Measurements from ENCODE around the gene PISD. TPM values are rescaled to one million over a fixed set of nuclear protein-coding genes. Genes with fewer than 3 reads are reported as not detected.
A peak's percentile ranks its signal among the peaks of the same experiment; 100 is the strongest.
"Not testable (repeated sequence)": the region's sequence is repeated elsewhere in the genome, so short reads cannot be mapped to it uniquely, and the experiment has no call there.

Gene PISD
- total RNA-seq, 2 donors from 2014 or later: 36.8 to 41.9 TPM

GRCh38 chr22:31662668-31663037, 638 bp upstream of the PISD start:
- Mint-ChIP-seq H3K36me3 (peaks cover 6 to 14% of the 10 kb centered on the region in 2 donors), H3K27ac (peak overlapping the region; percentile 98 to 99), H3K9me3 (no peaks in the 10 kb centered on the region)
- DNase-seq (ENCODE audit: low spot score in 2 of 2): no peak
- ATAC-seq: no peak

DNA sequence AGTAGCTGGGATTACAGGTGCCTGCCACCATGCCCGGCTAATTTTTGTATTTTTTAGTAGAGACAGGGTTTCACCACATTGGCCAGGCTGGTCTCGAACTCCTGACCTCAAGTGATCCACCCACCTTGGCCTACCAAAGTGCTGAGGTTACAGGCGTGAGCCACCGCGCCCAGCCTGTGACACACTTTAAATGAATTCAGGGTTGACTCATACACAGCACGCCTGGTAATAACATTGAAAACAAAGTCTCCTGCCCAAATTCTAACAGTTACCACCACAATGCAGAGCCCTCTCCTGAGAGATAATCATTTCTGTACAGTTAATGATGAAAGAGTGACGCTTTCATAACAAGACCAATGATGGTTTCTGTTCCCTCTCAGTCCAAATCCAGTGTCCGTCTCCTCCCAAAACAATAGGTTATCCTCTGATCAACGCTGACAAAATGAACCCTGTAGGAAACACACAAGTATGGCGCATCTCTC, 1.1 kb downstream of the PISD start:
- not testable (repeated sequence) for H3K9me3 Mint-ChIP-seq
- Mint-ChIP-seq H3K36me3 (peaks cover 6 to 14% of the 10 kb centered on the region in 2 donors), H3K27ac (peak overlapping the region; percentile 98 to 99)
- ATAC-seq (peak; percentile 68 to 69), DNase-seq (ENCODE audit: low spot score in 2 of 2) (peak; percentile 53 to 64)

GRCh38 chr22:31659246-31659645, 2.8 kb downstream of the PISD start:
- no peak for ATAC-seq
- H3K36me3 Mint-ChIP-seq: peaks cover 6 to 14% of the 10 kb centered on the region in 2 donors
- H3K9me3 Mint-ChIP-seq: no peaks in the 10 kb centered on the region
- H3K27ac Mint-ChIP-seq: peak overlapping the region in 1 of 2 donors; percentile 38
- DNase-seq (ENCODE audit: low spot score in 2 of 2): no peak

DNA sequence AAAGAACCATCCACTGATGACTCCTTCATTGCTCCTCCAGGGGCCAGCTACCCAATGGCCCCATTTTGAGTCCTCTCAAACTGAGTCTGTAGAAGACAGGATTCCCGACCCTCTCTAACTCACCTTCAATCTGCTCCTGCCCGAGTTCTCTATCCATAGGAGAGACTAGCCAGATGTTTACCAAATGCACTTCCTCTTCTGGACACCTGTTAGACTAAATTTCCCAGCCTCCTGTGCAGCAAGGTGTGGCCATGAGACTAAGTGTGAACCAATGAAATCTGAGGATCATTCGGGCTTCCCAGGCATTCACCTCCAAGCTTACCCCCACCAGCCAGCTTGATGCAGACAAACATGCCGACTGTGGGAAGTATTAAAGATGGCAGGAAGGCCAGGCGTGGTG, 7.6 kb downstream of the PISD start:
- Mint-ChIP-seq H3K36me3 (peaks cover 0 to 5% of the 10 kb centered on the region in 2 donors), H3K9me3 (no peaks in the 10 kb centered on the region), H3K27ac (no peak overlapping the region)
- DNase-seq (ENCODE audit: low spot score in 2 of 2) (no peak), ATAC-seq (no peak)

DNA sequence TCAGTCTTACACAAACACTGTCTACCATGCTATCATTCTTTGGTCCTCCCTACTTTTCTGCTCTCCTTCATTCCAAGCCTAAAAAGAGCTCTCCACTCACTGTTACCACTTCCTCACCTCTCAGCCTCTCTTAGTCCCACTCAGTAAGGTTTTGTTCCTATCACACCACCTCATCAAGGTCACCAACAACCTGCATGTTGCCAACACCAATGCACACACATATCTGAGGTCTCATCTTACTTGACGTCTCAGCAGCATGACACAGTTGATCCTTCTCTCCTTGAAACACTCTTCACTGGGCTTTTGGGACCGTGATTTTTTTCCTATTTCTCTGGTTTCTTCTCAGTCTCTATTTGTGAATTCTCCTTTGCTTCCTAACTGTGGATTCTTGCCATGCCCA, 8.1 kb downstream of the PISD start:
- Mint-ChIP-seq H3K9me3 (no peaks in the 10 kb centered on the region), H3K27ac (peak overlapping the region; percentile 3 to 20), H3K36me3 (peaks cover 0 to 10% of the 10 kb centered on the region in 2 donors)
- DNase-seq (ENCODE audit: low spot score in 2 of 2): no peak
- no peak for ATAC-seq

GRCh38 chr22:31652911-31653684, 8.9 kb downstream of the PISD start:
- no peaks in the 10 kb centered on the region for H3K9me3 Mint-ChIP-seq
- peak overlapping the region in 1 of 2 donors; percentile 3 for H3K27ac Mint-ChIP-seq
- peaks cover 0 to 13% of the 10 kb centered on the region in 2 donors for H3K36me3 Mint-ChIP-seq
- DNase-seq (ENCODE audit: low spot score in 2 of 2) (no peak), ATAC-seq (no peak)

DNA sequence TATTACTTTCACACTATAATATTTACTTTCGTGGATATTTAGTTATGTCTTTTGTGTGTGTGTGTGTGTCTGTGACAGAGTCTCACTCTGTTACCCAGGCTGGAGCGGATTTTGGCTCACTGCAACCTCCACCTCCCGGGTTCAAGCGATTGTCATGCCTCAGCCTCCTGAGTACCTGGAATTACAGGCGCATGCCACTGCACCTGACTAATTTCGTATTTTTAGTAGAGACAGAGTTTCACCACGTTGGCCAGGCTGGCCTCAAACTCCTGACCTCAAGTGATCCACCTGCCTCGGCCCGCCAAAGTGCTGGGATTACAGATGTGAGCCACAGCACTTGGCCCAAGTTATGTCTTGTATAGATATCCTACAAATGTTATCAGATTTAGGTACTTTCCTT, 9.9 kb downstream of the PISD start:
- Mint-ChIP-seq H3K27ac (no peak overlapping the region), H3K36me3 (peaks cover 0 to 22% of the 10 kb centered on the region in 2 donors), H3K9me3 (no peaks in the 10 kb centered on the region)
- DNase-seq (ENCODE audit: low spot score in 2 of 2) (no peak), ATAC-seq (no peak)

DNA sequence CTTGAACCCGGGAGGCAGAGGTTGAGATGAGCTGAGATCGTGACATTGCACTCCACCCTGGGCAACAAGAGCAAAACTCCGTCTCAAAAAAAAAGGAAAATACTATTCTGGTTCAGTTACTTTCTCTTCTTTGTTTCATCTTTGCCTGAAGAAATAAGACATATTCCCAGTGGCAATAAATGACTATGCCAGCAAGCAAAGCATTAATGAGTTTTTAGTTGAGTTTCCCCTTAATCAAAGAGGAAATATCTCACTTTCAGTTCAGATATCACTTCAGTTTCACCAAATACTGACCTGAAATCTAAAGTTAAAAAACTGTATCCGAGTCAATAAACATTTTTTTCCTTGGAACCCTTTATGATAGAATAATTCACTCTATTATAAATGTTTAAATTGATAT, 10.4 kb downstream of the PISD start:
- Mint-ChIP-seq H3K36me3 (peaks cover 0 to 22% of the 10 kb centered on the region in 2 donors), H3K9me3 (no peaks in the 10 kb centered on the region), H3K27ac (no peak overlapping the region)
- ATAC-seq (peak in 1 of 2 donors; percentile 20), DNase-seq (ENCODE audit: low spot score in 2 of 2) (no peak)

DNA sequence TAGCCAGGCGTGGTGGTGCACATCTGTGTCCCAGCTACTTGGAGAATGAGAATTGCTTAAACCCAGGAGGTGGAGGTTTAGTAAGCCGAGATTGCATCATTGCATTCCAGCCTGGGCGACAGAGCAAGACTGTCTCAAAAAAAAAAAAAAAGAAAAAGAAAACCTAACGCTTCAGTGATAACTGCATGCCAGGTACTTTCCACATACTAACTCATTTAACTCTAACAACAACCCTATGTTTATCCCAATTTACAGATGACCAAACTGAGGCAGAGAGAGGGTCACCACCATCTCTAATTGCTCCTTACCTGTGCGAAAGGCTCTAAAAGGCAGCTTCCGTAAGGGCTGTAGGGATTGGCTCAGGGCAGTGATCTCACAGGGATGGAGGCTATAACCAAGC, 11.6 kb downstream of the PISD start:
- no peak for ATAC-seq
- H3K36me3 Mint-ChIP-seq: peaks cover 0 to 22% of the 10 kb centered on the region in 2 donors
- no peak overlapping the region for H3K27ac Mint-ChIP-seq
- DNase-seq (ENCODE audit: low spot score in 2 of 2): no peak
- H3K9me3 Mint-ChIP-seq: no peaks in the 10 kb centered on the region

GRCh38 chr22:31647523-31648320, 14.3 kb downstream of the PISD start:
- no peak for ATAC-seq
- Mint-ChIP-seq H3K27ac (peak overlapping the region in 1 of 2 donors; percentile 21), H3K36me3 (peaks cover 0 to 22% of the 10 kb centered on the region in 2 donors), H3K9me3 (no peaks in the 10 kb centered on the region)
- DNase-seq (ENCODE audit: low spot score in 2 of 2): no peak

DNA sequence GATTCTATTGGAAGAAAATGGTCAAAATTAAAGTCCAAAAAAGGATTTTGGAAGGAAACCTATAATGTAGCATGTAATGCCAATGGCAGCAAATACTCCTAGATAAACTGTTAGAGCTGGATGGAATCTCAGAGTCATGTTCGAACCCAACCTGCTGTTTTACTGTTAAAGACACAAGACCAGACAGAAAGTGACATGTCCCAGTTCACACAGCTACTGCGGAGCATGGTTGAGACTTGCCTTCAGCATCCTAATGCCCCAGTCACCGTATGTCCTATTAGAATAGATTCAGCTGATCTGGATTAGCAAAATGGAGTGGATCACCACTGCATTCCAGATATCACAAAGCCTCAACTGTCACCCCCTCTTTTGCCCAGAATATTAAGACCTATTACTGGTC, 14.9 kb downstream of the PISD start:
- Mint-ChIP-seq H3K27ac (peak overlapping the region; percentile 68 to 85), H3K9me3 (no peaks in the 10 kb centered on the region), H3K36me3 (peaks cover 0 to 25% of the 10 kb centered on the region in 2 donors)
- DNase-seq (ENCODE audit: low spot score in 2 of 2): no peak
- ATAC-seq: no peak

GRCh38 chr22:31646186-31647019, 15.6 kb downstream of the PISD start:
- peak; percentile 86 to 91 for ATAC-seq
- DNase-seq (ENCODE audit: low spot score in 2 of 2): no peak
- no peaks in the 10 kb centered on the region for H3K9me3 Mint-ChIP-seq
- H3K27ac Mint-ChIP-seq: peak overlapping the region; percentile 68 to 85
- peaks cover 0 to 27% of the 10 kb centered on the region in 2 donors for H3K36me3 Mint-ChIP-seq

DNA sequence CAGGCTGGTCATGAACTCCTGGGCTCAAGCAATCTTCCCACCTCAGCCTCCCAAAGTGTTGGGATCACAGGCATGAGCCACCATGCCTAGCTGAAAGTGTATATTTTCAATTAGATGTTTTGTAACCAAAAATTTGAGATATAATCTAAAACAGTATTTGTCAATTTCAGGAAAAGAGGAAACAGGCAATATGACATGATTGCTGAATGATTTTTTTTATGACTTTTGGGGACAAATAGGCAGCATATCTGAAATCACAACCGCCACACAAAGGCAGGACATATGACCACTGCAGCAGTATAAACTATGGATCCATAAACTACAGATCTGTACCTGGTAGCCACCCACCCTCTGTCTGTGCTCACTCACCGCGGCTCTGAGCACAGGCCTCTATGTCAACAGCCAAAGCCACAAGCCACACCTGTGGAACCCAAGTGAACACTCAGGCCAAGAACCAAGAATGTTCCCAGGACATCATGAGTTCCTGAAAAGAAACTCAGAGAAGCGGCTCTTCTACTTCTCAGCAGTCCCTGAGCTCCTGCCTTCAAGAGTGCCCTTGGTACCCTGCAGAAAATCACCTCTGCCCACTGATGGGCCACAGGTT, 22.5 kb downstream of the PISD start:
- Mint-ChIP-seq H3K36me3 (peaks cover 0 to 9% of the 10 kb centered on the region in 2 donors), H3K9me3 (no peaks in the 10 kb centered on the region), H3K27ac (peak overlapping the region; percentile 84 to 89)
- DNase-seq (ENCODE audit: low spot score in 2 of 2) (no peak), ATAC-seq (peak; percentile 36 to 58)

GRCh38 chr22:31637891-31638618, 24.0 kb downstream of the PISD start:
- DNase-seq (ENCODE audit: low spot score in 2 of 2): no peak
- peaks cover 0 to 9% of the 10 kb centered on the region in 2 donors for H3K36me3 Mint-ChIP-seq
- H3K27ac Mint-ChIP-seq: peak overlapping the region; percentile 68 to 89
- no peaks in the 10 kb centered on the region for H3K9me3 Mint-ChIP-seq
- peak in 1 of 2 donors; percentile 47 for ATAC-seq

- H3K27ac Mint-ChIP-seq: peak overlapping the region in 1 of 2 donors; percentile 89
- H3K9me3 Mint-ChIP-seq: no peaks in the 10 kb centered on the region
- no peak for DNase-seq (ENCODE audit: low spot score in 2 of 2)
- peaks cover 0 to 9% of the 10 kb centered on the region in 2 donors for H3K36me3 Mint-ChIP-seq
- ATAC-seq: no peak
Observed at GRCh38 chr22:31637447-31637890, 24.5 kb downstream of the PISD start.

Measured in activated naive CD4-positive, alpha-beta T cell treated with anti-CD3 and anti-CD28 coated beads, Interleukin-2, amount 50 U/mL, for 72 hours (primary cell).